Tibial nerve (tissue), 4 donors: ENCODE results near the gene IQCM. TPM values are rescaled to one million over a fixed set of nuclear protein-coding genes. Genes with fewer than 3 reads are reported as not detected.

Experiments used
- DNase-seq, 2 donors: peaks; one replicate each; pipeline ENCODE4 v3.0.0-alpha.2; 2019; ENCODE audit warnings: low spot score in 2 of 2
- H3K27ac ChIP-seq, 4 donors: fragments of 200-600 bp; sonication (generic) in 3 of 4; one replicate each; pipeline ENCODE4 v1.5.1; 2017 to 2019; ENCODE audit warnings: mild to moderate bottlenecking in 1 of 4
- H3K27me3 ChIP-seq, 2 donors: fragments of 200-600 bp; sonication (generic) in 1 of 2; one replicate each; pipeline versions ENCODE4 v1.5.1 to v1.6.0; 2017 to 2019
- H3K36me3 ChIP-seq, 3 donors: fragments of 200-600 bp; sonication (generic); one replicate each; pipeline ENCODE4 v1.5.1; 2018 to 2019
- H3K4me1 ChIP-seq, 4 donors: fragments of 200-600 bp; sonication (generic) in 3 of 4; one replicate each; pipeline ENCODE4 v1.5.1; 2017 to 2019
- H3K4me3 ChIP-seq, 4 donors: fragments of 200-600 bp; sonication (generic) in 3 of 4; one replicate each; pipeline ENCODE4 v1.5.1; 2017 to 2019; ENCODE audit warnings: mild to moderate bottlenecking in 1 of 4, moderate library complexity in 1 of 4
- H3K9me3 ChIP-seq, 4 donors: fragments of 200-600 bp; sonication (generic) in 3 of 4; one replicate each; pipeline ENCODE4 v1.5.1; 2017 to 2019
- CTCF ChIP-seq, 5 experiments: fragments of 200-600 bp in 3 of 5; fragments of 450-650 bp in 2 of 5; sonication (generic) in 3 of 5; IDR thresholded peaks; one replicate each; pipeline ENCODE4 v1.5.1; 2016 to 2019; ENCODE audit warnings: antibody characterized with exemption in 5 of 5, mild to moderate bottlenecking in 3 of 5, moderate library complexity in 2 of 5
- EP300 ChIP-seq, 2 donors: sonication (generic); formaldehyde crosslinking; IDR thresholded peaks; one replicate each; pipeline ENCODE4 v1.6.1; 2017; ENCODE audit warnings: antibody characterized with exemption in 2 of 2, mild to moderate bottlenecking in 1 of 2
- POLR2A ChIP-seq, 2 donors: fragments of 450-650 bp; IDR thresholded peaks; one replicate each; pipeline ENCODE4 v1.6.1; 2017; ENCODE audit warnings: antibody characterized with exemption in 2 of 2, mild to moderate bottlenecking in 2 of 2, moderate library complexity in 2 of 2
- WGBS, 2 donors: methylation state at CpG; one replicate each; pipeline ENCODE4 v1.1.5; 2018; 5-methylcytosine and 5-hydroxymethylcytosine counted together
- total RNA-seq, 4 donors: library from RNA; depleted of rRNA; stranded (reverse); fragments of >200 nt; gene quantifications; one replicate each; pipeline ENCODE4 v1.1.0, GENCODE V29; 2016

IQCM gene
- total RNA-seq, 4 donors from 2014 or later = not detected

GRCh38 chr4:149794352-149794751, 21.3 kb downstream of the IQCM start:
- no peak for DNase-seq
- no peaks in the 10 kb centered on the region for H3K9me3 ChIP-seq
- H3K27ac ChIP-seq = no peak overlapping the region
- 62 to 77% methylated on average over 1 of the region's 1 CpG for WGBS, 2 donors
- H3K27me3 ChIP-seq = no peaks in the 10 kb centered on the region
- no peak for TF ChIP-seq CTCF (IDR thresholded peaks at IDR 0.05)
- no peak for TF ChIP-seq POLR2A (IDR thresholded peaks at IDR 0.05)
- no peak for TF ChIP-seq EP300 (IDR thresholded peaks at IDR 0.05)
- no peaks in the 10 kb centered on the region for H3K4me1 ChIP-seq
- no peak overlapping the region for H3K4me3 ChIP-seq
- no peaks in the 10 kb centered on the region for H3K36me3 ChIP-seq

- DNase-seq = no peak
- Histone ChIP-seq H3K4me1 (no peaks in the 10 kb centered on the region), H3K27me3 (no peaks in the 10 kb centered on the region), H3K4me3 (no peak overlapping the region), H3K9me3 (no peaks in the 10 kb centered on the region), H3K36me3 (no peaks in the 10 kb centered on the region), H3K27ac (no peak overlapping the region)
- TF ChIP-seq POLR2A (IDR thresholded peaks at IDR 0.05) = no peak
- TF ChIP-seq EP300 (IDR thresholded peaks at IDR 0.05) = no peak
- no peak for TF ChIP-seq CTCF (IDR thresholded peaks at IDR 0.05)
Measured at GRCh38 chr4:149793459-149793858, 22.2 kb downstream of the IQCM start.

GRCh38 chr4:149791851-149792250, 23.8 kb downstream of the IQCM start:
- Histone ChIP-seq H3K9me3 (no peaks in the 10 kb centered on the region), H3K4me3 (no peak overlapping the region), H3K27me3 (no peaks in the 10 kb centered on the region), H3K27ac (no peak overlapping the region), H3K4me1 (no peaks in the 10 kb centered on the region), H3K36me3 (no peaks in the 10 kb centered on the region)
- no peak for TF ChIP-seq CTCF (IDR thresholded peaks at IDR 0.05)
- no peak for TF ChIP-seq POLR2A (IDR thresholded peaks at IDR 0.05)
- no peak for TF ChIP-seq EP300 (IDR thresholded peaks at IDR 0.05)
- WGBS, 2 donors = 56 to 66% methylated on average over 1 of the region's 1 CpG
- DNase-seq = no peak

- Histone ChIP-seq H3K4me3 (no peak overlapping the region), H3K4me1 (no peaks in the 10 kb centered on the region), H3K36me3 (no peaks in the 10 kb centered on the region), H3K27me3 (no peaks in the 10 kb centered on the region), H3K9me3 (no peaks in the 10 kb centered on the region), H3K27ac (no peak overlapping the region)
- 67 to 73% methylated on average over 4 of the region's 4 CpGs for WGBS, 2 donors
- DNase-seq = no peak
- TF ChIP-seq EP300 (IDR thresholded peaks at IDR 0.05) = no peak
- TF ChIP-seq POLR2A (IDR thresholded peaks at IDR 0.05) = no peak
- TF ChIP-seq CTCF (IDR thresholded peaks at IDR 0.05) = no peak
Measured at GRCh38 chr4:149790172-149790907, 25.3 kb downstream of the IQCM start.

GRCh38 chr4:149788300-149788699, 27.3 kb downstream of the IQCM start:
- no peaks in the 10 kb centered on the region for H3K4me1 ChIP-seq
- H3K27me3 ChIP-seq = no peaks in the 10 kb centered on the region
- 83 to 84% methylated on average over 4 of the region's 4 CpGs for WGBS, 2 donors
- TF ChIP-seq EP300 (IDR thresholded peaks at IDR 0.05) (no peak), CTCF (IDR thresholded peaks at IDR 0.05) (no peak), POLR2A (IDR thresholded peaks at IDR 0.05) (no peak)
- no peak for DNase-seq
- H3K27ac ChIP-seq = no peak overlapping the region
- H3K9me3 ChIP-seq = no peaks in the 10 kb centered on the region
- no peaks in the 10 kb centered on the region for H3K36me3 ChIP-seq
- H3K4me3 ChIP-seq = no peak overlapping the region
